ENCODE measurements around the gene PHC1. TPM values are rescaled to one million over a fixed set of nuclear protein-coding genes. Genes with fewer than 3 reads are reported as not detected.
"Not testable (repeated sequence)": the region's sequence is repeated elsewhere in the genome, so short reads cannot be mapped to it uniquely, and the experiment has no call there.

The PHC1 gene
- polyA plus RNA-seq, 2 donors, result 12.0 to 24.4 TPM

- Histone ChIP-seq H3K36me3 (ENCODE audit: control insufficient read depth in 2 of 2, insufficient read depth in 2 of 2, low read length in 1 of 2) (no peaks in the 10 kb centered on the region), H3K4me1 (ENCODE audit: control insufficient read depth in 2 of 2, insufficient read depth in 2 of 2, low read length in 1 of 2) (no peaks in the 10 kb centered on the region), H3K9me3 (ENCODE audit: control insufficient read depth in 2 of 2, insufficient read depth in 1 of 2, low read depth in 1 of 2, low read length in 1 of 2) (no peaks in the 10 kb centered on the region), H3K4me3 (ENCODE audit: low read depth in 1 of 2, low read length in 2 of 2) (peak overlapping the region; percentile 16 to 58), H3K27ac (ENCODE audit: low read depth in 2 of 2, low read length in 1 of 2) (peak overlapping the region in 1 of 2 donors; percentile 13), H3K27me3 (ENCODE audit: control insufficient read depth in 1 of 2, insufficient read depth in 2 of 2, low read length in 2 of 2) (no peaks in the 10 kb centered on the region)
- 30 to 31% methylated on average over 14 of the region's 14 CpGs for WGBS, 2 donors
These were observed 23.8 kb upstream of the PHC1 start for GRCh38 chr12:8890313-8891085.

DNA sequence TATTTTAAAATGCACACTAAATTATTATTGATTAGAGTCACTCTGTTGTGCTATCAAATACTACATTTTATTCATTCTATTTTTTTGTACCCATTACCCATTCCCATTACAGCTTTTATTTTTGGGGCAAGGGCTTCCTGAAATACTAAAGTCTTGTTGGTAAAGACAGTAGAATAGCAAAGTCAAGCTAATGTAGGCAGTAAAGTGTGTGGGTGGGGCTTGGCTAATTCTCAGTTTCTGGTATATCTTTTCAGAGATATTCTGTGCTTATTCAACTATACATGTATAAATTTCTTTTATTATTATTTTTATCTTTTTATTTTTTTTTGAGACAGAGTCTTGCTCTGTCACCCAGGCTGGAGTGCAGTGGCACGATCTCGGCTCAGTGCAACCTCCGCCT is 22.3 kb upstream of the PHC1 start:
- Histone ChIP-seq H3K9me3 (ENCODE audit: control insufficient read depth in 2 of 2, insufficient read depth in 1 of 2, low read depth in 1 of 2, low read length in 1 of 2) (no peaks in the 10 kb centered on the region), H3K36me3 (ENCODE audit: control insufficient read depth in 2 of 2, insufficient read depth in 2 of 2, low read length in 1 of 2) (no peaks in the 10 kb centered on the region), H3K4me1 (ENCODE audit: control insufficient read depth in 2 of 2, insufficient read depth in 2 of 2, low read length in 1 of 2) (no peaks in the 10 kb centered on the region), H3K4me3 (ENCODE audit: low read depth in 1 of 2, low read length in 2 of 2) (no peak overlapping the region), H3K27ac (ENCODE audit: low read depth in 2 of 2, low read length in 1 of 2) (no peak overlapping the region), H3K27me3 (ENCODE audit: control insufficient read depth in 1 of 2, insufficient read depth in 2 of 2, low read length in 2 of 2) (no peaks in the 10 kb centered on the region)
- WGBS, 2 donors, result 96 to 99% methylated on average over 3 of the region's 3 CpGs

- H3K4me1 ChIP-seq (ENCODE audit: control insufficient read depth in 2 of 2, insufficient read depth in 2 of 2, low read length in 1 of 2), result no peaks in the 10 kb centered on the region
- no peaks in the 10 kb centered on the region for H3K36me3 ChIP-seq (ENCODE audit: control insufficient read depth in 2 of 2, insufficient read depth in 2 of 2, low read length in 1 of 2)
- H3K4me3 ChIP-seq (ENCODE audit: low read depth in 1 of 2, low read length in 2 of 2), result no peak overlapping the region
- H3K27me3 ChIP-seq (ENCODE audit: control insufficient read depth in 1 of 2, insufficient read depth in 2 of 2, low read length in 2 of 2), result no peaks in the 10 kb centered on the region
- H3K27ac ChIP-seq (ENCODE audit: low read depth in 2 of 2, low read length in 1 of 2), result no peak overlapping the region
- H3K9me3 ChIP-seq (ENCODE audit: control insufficient read depth in 2 of 2, insufficient read depth in 1 of 2, low read depth in 1 of 2, low read length in 1 of 2), result no peaks in the 10 kb centered on the region
These were observed 19.9 kb upstream of the PHC1 start for GRCh38 chr12:8894378-8894777.

GRCh38 chr12:8894986-8895385 is 19.3 kb upstream of the PHC1 start:
- no peak overlapping the region for H3K27ac ChIP-seq (ENCODE audit: low read depth in 2 of 2, low read length in 1 of 2)
- 63 to 69% methylated on average over 1 of the region's 1 CpG for WGBS, 2 donors
- no peaks in the 10 kb centered on the region for H3K36me3 ChIP-seq (ENCODE audit: control insufficient read depth in 2 of 2, insufficient read depth in 2 of 2, low read length in 1 of 2)
- H3K4me1 ChIP-seq (ENCODE audit: control insufficient read depth in 2 of 2, insufficient read depth in 2 of 2, low read length in 1 of 2), result no peaks in the 10 kb centered on the region
- H3K27me3 ChIP-seq (ENCODE audit: control insufficient read depth in 1 of 2, insufficient read depth in 2 of 2, low read length in 2 of 2), result no peaks in the 10 kb centered on the region
- H3K4me3 ChIP-seq (ENCODE audit: low read depth in 1 of 2, low read length in 2 of 2), result no peak overlapping the region
- H3K9me3 ChIP-seq (ENCODE audit: control insufficient read depth in 2 of 2, insufficient read depth in 1 of 2, low read depth in 1 of 2, low read length in 1 of 2), result no peaks in the 10 kb centered on the region

DNA sequence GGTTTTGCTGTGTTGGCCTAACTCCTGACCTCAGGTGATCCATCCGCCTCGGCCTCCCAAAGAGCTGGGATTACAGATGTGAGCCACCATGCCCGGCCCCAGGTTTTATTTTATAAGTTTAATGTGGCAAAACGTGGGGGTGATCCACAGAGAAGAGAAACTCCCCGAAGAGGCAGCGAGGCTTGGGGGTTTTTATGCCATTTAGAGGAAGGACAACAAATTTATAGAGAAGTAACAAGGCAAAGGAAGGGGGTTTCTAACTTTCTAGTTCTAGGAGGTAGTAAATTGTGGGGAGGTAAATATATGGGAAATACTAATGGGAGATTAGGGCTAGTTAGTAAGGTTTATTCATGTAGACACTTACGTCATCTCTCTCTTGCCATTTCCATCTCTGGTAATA is 17.2 kb upstream of the PHC1 start:
- Histone ChIP-seq H3K4me1 (ENCODE audit: control insufficient read depth in 2 of 2, insufficient read depth in 2 of 2, low read length in 1 of 2) (no peaks in the 10 kb centered on the region), H3K9me3 (ENCODE audit: control insufficient read depth in 2 of 2, insufficient read depth in 1 of 2, low read depth in 1 of 2, low read length in 1 of 2) (no peaks in the 10 kb centered on the region), H3K36me3 (ENCODE audit: control insufficient read depth in 2 of 2, insufficient read depth in 2 of 2, low read length in 1 of 2) (no peaks in the 10 kb centered on the region), H3K4me3 (ENCODE audit: low read depth in 1 of 2, low read length in 2 of 2) (no peak overlapping the region), H3K27ac (ENCODE audit: low read depth in 2 of 2, low read length in 1 of 2) (peak overlapping the region; percentile 6 to 50), H3K27me3 (ENCODE audit: control insufficient read depth in 1 of 2, insufficient read depth in 2 of 2, low read length in 2 of 2) (no peaks in the 10 kb centered on the region)
- WGBS, 2 donors, result 88 to 89% methylated on average over 7 of the region's 7 CpGs

GRCh38 chr12:8899830-8900229 is 14.5 kb upstream of the PHC1 start:
- Histone ChIP-seq H3K27me3 (ENCODE audit: control insufficient read depth in 1 of 2, insufficient read depth in 2 of 2, low read length in 2 of 2) (no peaks in the 10 kb centered on the region), H3K4me3 (ENCODE audit: low read depth in 1 of 2, low read length in 2 of 2) (no peak overlapping the region), H3K4me1 (ENCODE audit: control insufficient read depth in 2 of 2, insufficient read depth in 2 of 2, low read length in 1 of 2) (no peaks in the 10 kb centered on the region), H3K9me3 (ENCODE audit: control insufficient read depth in 2 of 2, insufficient read depth in 1 of 2, low read depth in 1 of 2, low read length in 1 of 2) (no peaks in the 10 kb centered on the region), H3K27ac (ENCODE audit: low read depth in 2 of 2, low read length in 1 of 2) (no peak overlapping the region), H3K36me3 (ENCODE audit: control insufficient read depth in 2 of 2, insufficient read depth in 2 of 2, low read length in 1 of 2) (no peaks in the 10 kb centered on the region)
- 80 to 87% methylated on average over 6 of the region's 6 CpGs for WGBS, 2 donors

- H3K9me3 ChIP-seq (ENCODE audit: control insufficient read depth in 2 of 2, insufficient read depth in 1 of 2, low read depth in 1 of 2, low read length in 1 of 2); H3K27ac ChIP-seq (ENCODE audit: low read depth in 2 of 2, low read length in 1 of 2); H3K36me3 ChIP-seq (ENCODE audit: control insufficient read depth in 2 of 2, insufficient read depth in 2 of 2, low read length in 1 of 2); H3K4me1 ChIP-seq (ENCODE audit: control insufficient read depth in 2 of 2, insufficient read depth in 2 of 2, low read length in 1 of 2); H3K4me3 ChIP-seq (ENCODE audit: low read depth in 1 of 2, low read length in 2 of 2); H3K27me3 ChIP-seq (ENCODE audit: control insufficient read depth in 1 of 2, insufficient read depth in 2 of 2, low read length in 2 of 2): not testable (repeated sequence)
- 69 to 83% methylated on average over 5 of the region's 5 CpGs for WGBS, 2 donors
These were observed 11.6 kb upstream of the PHC1 start for GRCh38 chr12:8902703-8903102.

DNA sequence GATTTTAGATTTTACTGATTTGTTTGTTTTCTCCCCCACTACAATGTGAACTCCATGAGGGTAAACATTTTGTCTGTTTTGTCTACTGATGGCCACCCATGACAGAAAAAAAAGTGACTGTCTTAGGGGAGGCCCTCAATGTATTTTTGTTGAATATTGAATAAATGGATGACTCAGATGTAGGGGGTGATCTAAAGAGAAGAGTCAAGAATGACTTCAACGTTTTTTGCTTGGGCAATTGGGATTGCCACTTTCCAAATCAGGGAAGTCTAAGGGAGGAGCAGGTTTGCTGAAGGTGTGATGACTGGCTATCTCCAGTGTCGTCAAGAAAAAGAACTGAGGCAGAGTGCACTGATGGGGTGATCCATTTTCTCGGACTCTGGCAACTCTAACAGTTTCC is 10.7 kb upstream of the PHC1 start:
- H3K4me1 ChIP-seq (ENCODE audit: control insufficient read depth in 2 of 2, insufficient read depth in 2 of 2, low read length in 1 of 2), result no peaks in the 10 kb centered on the region
- 76 to 77% methylated on average over 3 of the region's 3 CpGs for WGBS, 2 donors
- H3K27ac ChIP-seq (ENCODE audit: low read depth in 2 of 2, low read length in 1 of 2), result no peak overlapping the region
- H3K36me3 ChIP-seq (ENCODE audit: control insufficient read depth in 2 of 2, insufficient read depth in 2 of 2, low read length in 1 of 2), result no peaks in the 10 kb centered on the region
- H3K27me3 ChIP-seq (ENCODE audit: control insufficient read depth in 1 of 2, insufficient read depth in 2 of 2, low read length in 2 of 2), result no peaks in the 10 kb centered on the region
- no peaks in the 10 kb centered on the region for H3K9me3 ChIP-seq (ENCODE audit: control insufficient read depth in 2 of 2, insufficient read depth in 1 of 2, low read depth in 1 of 2, low read length in 1 of 2)
- H3K4me3 ChIP-seq (ENCODE audit: low read depth in 1 of 2, low read length in 2 of 2), result no peak overlapping the region

GRCh38 chr12:8904665-8905064 is 9.6 kb upstream of the PHC1 start:
- Histone ChIP-seq H3K27ac (ENCODE audit: low read depth in 2 of 2, low read length in 1 of 2) (no peak overlapping the region), H3K9me3 (ENCODE audit: control insufficient read depth in 2 of 2, insufficient read depth in 1 of 2, low read depth in 1 of 2, low read length in 1 of 2) (no peaks in the 10 kb centered on the region), H3K27me3 (ENCODE audit: control insufficient read depth in 1 of 2, insufficient read depth in 2 of 2, low read length in 2 of 2) (no peaks in the 10 kb centered on the region), H3K36me3 (ENCODE audit: control insufficient read depth in 2 of 2, insufficient read depth in 2 of 2, low read length in 1 of 2) (no peaks in the 10 kb centered on the region), H3K4me1 (ENCODE audit: control insufficient read depth in 2 of 2, insufficient read depth in 2 of 2, low read length in 1 of 2) (no peaks in the 10 kb centered on the region), H3K4me3 (ENCODE audit: low read depth in 1 of 2, low read length in 2 of 2) (no peak overlapping the region)

GRCh38 chr12:8905546-8905945 is 8.8 kb upstream of the PHC1 start:
- H3K36me3 ChIP-seq (ENCODE audit: control insufficient read depth in 2 of 2, insufficient read depth in 2 of 2, low read length in 1 of 2), result no peaks in the 10 kb centered on the region
- no peak overlapping the region for H3K4me3 ChIP-seq (ENCODE audit: low read depth in 1 of 2, low read length in 2 of 2)
- H3K27me3 ChIP-seq (ENCODE audit: control insufficient read depth in 1 of 2, insufficient read depth in 2 of 2, low read length in 2 of 2), result no peaks in the 10 kb centered on the region
- H3K4me1 ChIP-seq (ENCODE audit: control insufficient read depth in 2 of 2, insufficient read depth in 2 of 2, low read length in 1 of 2), result no peaks in the 10 kb centered on the region
- WGBS, 2 donors, result 78 to 85% methylated on average over 7 to 10 of the region's 10 CpGs
- no peaks in the 10 kb centered on the region for H3K9me3 ChIP-seq (ENCODE audit: control insufficient read depth in 2 of 2, insufficient read depth in 1 of 2, low read depth in 1 of 2, low read length in 1 of 2)
- no peak overlapping the region for H3K27ac ChIP-seq (ENCODE audit: low read depth in 2 of 2, low read length in 1 of 2)

Data from esophagus (tissue), 2 donors.